Activated CD4-positive, alpha-beta T cell treated with anti-CD3 and anti-CD28 coated beads for 48 hours (primary cell): ENCODE results near the gene CUX1.
"Not testable (repeated sequence)": the region's sequence is repeated elsewhere in the genome, so short reads cannot be mapped to it uniquely, and the experiment has no call there.

Source experiments
- DNase-seq: peaks from one replicate; pipeline ENCODE4 v3.0.0-alpha.2; 2020

The CUX1 gene

DNA sequence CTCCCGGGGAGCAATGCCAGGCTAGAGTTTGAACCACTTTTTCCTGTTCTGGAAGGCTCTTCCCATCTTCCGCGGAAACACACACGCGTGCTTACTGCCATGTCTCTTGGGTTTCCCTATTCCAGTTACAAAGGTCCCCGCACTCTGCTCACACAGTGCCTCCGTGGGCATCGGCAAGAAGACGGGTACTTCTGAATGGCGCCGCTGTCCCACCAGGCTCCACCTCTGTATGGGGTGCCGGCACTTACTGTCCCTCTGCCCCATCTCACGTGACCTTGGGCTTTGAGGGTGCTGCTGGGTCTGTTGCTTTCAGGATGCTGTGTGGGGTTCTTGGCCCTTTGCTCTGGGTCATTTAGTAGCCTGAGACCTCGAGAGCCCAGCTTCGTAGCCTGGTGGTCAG is 298.5 kb downstream of the CUX1 start:
- DNase-seq: no peak

DNA sequence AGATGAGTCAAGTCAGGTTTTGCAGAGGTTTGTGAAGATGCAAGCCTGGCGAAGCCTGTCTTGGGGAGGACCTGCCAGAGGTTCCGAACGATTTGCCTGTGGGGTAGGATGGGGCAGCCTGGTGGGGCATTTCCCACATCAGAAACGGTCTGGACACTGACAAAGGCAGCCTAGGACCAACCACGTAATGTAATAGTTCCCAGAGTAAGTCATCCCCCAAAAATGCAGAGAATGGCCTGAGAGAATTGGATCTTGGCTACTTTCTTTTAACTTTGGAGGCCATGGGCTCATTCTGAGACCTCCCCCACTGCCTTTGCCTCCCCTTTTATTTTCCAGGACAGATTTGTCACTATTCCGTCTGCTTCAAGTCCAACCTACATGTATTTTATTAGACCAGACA is 300.3 kb downstream of the CUX1 start:
- no peak for DNase-seq

DNA sequence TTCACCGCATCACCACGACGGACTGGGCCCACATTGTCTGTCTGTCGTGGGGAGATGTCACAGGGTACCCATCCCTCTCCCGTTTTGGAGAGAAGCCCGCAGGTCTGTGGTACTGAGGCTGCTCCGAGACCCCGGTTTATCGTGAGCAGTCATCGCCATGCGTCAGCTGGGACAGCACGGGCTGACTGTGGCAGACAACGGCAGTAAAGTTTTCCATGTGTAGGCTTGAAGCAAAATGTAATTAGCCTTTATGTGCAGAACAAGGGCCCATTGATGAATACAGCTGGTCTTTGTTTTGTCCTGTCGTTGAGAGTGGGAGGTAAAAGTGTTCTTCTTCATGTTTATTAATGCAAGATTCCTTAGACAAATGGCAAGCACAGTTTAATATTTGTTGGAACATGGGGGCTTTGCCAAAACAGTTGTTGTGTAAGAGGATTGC is 301.8 kb downstream of the CUX1 start:
- DNase-seq: no peak

DNA sequence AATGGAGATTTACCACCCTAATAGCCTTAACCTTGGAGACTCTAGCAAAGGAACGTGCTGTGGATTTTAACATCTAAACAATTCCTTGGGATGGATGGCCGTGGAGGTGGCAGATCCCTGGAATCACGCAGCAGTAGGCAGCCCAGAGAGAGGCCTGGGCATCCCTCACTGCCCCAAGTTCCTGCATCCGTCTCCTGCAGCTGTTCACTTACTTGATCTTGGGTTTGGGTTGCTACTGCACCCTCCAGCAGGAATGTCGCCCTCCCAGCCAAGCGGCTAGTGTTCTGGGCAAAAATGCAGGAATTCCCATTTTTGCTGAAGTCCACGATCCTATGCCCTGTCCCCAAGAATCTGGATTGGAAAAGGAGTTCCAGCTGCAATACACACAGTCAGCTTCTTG is 302.5 kb downstream of the CUX1 start:
- DNase-seq: no peak

GRCh38 chr7:102120666-102121195 is 303.3 kb downstream of the CUX1 start:
- no peak for DNase-seq

- no peak for DNase-seq
These were observed 304.6 kb downstream of the CUX1 start for GRCh38 chr7:102122026-102122425.

DNA sequence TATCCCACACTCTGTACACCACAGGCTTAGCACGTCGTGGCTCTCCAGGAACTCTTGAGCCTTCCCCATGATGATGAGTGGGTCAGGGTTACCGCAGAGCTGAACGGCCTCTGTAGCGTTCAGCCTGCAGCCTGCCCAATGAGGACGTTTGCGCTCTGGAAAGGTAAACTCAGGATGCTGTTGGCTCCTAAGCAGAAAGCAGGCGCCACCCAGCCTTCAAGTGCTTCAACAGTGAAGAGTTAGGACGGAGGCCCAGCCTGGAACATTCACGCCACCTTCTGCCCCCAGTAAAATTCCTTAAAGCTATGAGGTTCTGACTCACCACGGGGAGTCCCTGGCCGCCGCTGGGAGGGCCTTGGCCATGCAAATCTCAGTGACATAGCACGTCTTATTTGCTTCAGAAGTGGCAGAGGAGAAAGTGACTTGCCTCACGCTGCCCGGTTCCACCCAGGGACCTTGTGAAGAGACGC is 307.7 kb downstream of the CUX1 start:
- peak; percentile 10 for DNase-seq

DNA sequence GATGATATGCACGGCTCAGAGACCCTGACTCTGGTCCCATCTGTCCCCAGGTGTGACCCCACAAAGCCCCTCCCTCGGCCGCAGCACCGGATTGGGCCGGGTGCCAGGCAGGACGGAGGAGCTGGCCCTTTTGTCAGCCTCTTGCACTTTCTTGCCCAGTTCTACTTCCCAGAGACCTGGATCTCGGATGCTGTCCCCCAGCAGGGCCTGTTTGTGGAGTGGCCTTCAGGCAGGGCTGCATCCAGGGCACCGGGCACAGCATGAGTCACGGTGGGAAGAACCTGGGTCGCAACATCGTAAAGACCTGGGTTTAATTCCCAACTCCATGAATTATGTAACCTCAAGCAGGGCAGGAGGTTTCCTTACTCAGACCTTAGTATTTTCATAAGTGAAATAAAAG is 310.9 kb downstream of the CUX1 start:
- DNase-seq: no peak

- DNase-seq: no peak
These were observed 312.4 kb downstream of the CUX1 start for GRCh38 chr7:102129636-102130370.

DNA sequence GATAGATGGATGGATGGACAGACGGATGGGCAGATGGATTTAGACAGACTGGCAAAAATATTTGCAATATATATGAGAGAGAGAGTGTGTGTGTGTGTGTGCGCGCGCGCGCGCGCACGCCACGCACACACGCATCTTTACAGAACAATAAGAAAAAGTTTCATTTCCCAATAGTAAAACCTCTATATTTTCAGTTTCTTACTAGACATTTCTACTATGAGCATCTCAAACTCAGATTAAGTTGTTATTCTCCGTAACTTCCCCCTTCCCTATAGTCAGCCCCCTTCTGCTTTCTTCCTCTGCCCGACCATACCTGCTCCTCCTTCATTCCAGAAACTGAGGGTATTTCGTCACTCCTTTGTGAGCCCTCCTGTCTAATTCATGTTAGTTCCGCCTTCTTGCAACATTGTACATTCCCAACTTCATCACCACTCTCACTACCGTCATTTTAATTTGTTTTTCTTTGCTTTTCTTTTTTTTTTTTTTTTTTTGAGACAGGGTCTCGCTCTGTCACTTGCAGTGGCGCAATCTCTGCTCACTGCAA is 314.9 kb downstream of the CUX1 start:
- DNase-seq: no peak

GRCh38 chr7:102138676-102139075 is 321.2 kb downstream of the CUX1 start:
- DNase-seq: no peak

- peak; percentile 6 for DNase-seq
These were observed 323.5 kb downstream of the CUX1 start for GRCh38 chr7:102140952-102141370.

DNA sequence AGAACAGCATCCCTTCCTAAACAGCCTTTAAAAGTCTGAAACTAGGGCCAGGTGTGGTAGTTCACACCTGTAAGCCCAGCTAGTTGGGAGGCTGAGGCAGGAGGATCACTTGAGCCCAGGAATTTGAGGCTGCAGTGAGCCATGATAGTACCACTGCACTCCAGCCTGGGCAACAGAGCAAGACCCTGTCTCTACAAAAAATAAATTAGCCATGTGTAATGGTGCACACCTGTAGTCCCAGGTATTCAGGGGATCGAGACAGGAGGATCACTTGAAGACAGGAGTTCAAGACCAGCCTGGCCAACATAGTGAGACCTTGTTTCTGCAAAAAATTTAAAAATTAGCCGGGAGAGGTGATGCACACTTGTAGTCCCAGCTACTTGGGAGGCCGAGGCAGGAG is 325.0 kb downstream of the CUX1 start:
- not testable (repeated sequence) for DNase-seq

GRCh38 chr7:102146122-102146521 is 328.7 kb downstream of the CUX1 start:
- no peak for DNase-seq

DNA sequence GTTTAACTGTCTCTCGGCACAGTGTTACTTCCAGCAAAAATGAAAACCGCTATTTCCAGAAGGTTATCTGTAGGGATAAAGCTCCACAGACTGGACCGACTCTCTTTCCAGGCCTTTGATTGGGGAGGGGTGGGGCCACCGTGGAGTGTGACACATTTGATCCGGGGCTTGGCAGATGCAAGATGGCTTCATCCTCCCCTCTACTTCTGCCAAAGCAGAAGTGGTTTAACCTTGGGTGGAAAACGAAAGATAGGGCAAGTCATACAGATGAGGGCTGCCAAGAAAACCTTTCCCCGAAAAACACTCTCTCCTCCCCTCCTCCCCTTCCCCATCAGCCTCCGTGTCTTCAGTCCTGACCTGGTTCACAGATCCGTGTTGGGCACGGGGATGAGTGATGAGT is 329.6 kb downstream of the CUX1 start:
- no peak for DNase-seq

DNA sequence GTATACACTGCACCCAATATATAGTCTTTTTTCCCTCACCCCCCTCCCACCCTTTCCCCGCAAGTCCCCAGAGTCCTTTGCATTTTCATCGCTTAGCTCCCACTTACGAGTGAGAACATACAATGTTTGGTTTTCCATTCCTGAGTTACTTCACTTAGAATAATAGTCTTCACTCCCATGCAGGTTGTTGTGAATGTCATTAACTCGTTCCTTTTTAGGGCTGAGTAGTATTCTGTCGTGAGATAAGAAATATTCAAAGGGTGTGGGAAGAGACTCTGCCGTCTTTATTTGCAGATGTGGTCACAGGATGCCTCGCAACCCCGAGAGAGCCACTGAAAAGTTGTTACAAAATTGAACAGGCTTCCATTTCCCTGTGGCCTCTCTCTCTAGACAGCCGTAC is 331.4 kb downstream of the CUX1 start:
- DNase-seq: no peak

- no peak for DNase-seq
These were observed 332.0 kb downstream of the CUX1 start for GRCh38 chr7:102149416-102149815.

GRCh38 chr7:102150266-102150665 is 332.8 kb downstream of the CUX1 start:
- DNase-seq: no peak

- no peak for DNase-seq
These were observed 335.5 kb downstream of the CUX1 start for GRCh38 chr7:102152672-102153598.

DNA sequence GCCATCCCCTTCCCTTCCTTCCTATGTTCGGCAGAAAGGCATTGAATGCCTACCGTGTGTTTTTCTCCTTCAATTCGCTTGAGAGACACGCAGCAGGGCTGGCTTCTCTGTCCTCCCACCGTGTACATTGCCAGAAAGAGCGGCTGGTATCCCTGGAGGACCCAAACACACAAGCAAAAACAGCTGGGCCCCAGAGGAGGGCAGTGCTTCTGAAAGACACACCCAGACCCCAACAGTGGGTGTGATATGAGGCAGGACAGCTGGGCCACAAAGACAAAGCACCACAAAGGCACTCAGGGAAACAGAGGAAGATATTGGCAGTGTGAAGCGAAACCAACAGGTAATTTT is 336.1 kb downstream of the CUX1 start:
- no peak for DNase-seq

- DNase-seq: no peak
These were observed 337.0 kb downstream of the CUX1 start for GRCh38 chr7:102154425-102154824.

GRCh38 chr7:102155821-102156441 is 338.5 kb downstream of the CUX1 start:
- no peak for DNase-seq

GRCh38 chr7:102156867-102157266 is 339.4 kb downstream of the CUX1 start:
- DNase-seq: no peak
